SH-SY5Y (cell line): ENCODE results near the gene PLS3.

Experiments
- GATA2 ChIP-seq: IDR thresholded peaks from 2 replicates; pipeline ENCODE4 v1.6.1; 2011; ENCODE audit warnings: mild to moderate bottlenecking, low read depth, low read length
- GATA3 ChIP-seq: IDR thresholded peaks from 2 replicates; pipeline ENCODE4 v1.6.1; 2011; ENCODE audit warnings: low read depth, mild to moderate bottlenecking, low read length, moderate library complexity

GRCh38 chrX:115630204-115630603 is 69.2 kb downstream of the PLS3 start:
- TF ChIP-seq GATA2, result no peak
- no peak for TF ChIP-seq GATA3
